ENCODE results near the gene PUM1. TPM values are rescaled to one million over a fixed set of nuclear protein-coding genes. Genes with fewer than 3 reads are reported as not detected.

Gene PUM1
- total and polyA plus RNA-seq, 8 donors, result 12.9 to 126 (median 78.5) TPM

DNA sequence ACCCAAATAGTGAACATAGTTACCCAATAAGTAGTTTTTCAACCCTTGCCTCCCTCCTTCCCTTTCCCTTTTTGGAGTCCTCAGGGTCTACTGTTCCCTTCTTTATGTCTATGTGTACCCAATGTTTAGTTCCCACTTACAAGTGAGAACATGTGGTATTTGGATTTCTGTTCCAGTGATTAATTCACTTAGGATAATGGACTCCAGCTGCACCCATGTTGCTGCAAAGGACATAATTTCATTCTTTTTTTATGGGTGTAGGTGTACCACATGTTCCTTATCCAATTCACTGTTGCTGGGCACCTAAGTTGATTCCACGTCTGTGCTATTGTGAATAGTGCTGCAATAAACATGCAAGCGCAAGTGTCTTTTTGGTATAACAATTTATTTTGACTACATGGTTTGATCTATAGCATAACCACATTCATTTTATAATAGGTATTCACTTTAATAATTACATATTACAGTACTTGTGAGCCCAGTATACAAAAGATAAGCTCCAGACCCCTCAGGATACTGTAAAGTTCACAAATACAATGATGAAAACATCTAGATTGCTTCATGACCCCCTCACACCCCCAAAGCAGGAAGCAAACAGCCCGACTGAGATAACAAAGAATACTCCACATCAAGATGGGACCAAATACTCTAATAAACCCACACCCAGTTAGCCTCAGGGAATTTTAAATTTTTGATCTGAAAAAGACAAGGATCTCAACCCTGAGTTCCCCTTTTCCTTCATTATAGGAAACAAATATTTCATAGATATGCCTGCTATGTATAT lies 45.3 kb downstream of the PUM1 start:
- intact Hi-C loops (cut with DNase I; ENCODE audit: low total_unique reads), result no loop called here
- Histone ChIP-seq H3K4me1 (peaks cover 21 to 90% (median 58%) of the 10 kb centered on the region in 4 donors), H3K27me3 (no peaks in the 10 kb centered on the region), H3K4me3 (no peak overlapping the region), H3K27ac (no peak overlapping the region), H3K36me3 (peaks cover 0 to 21% (median 12%) of the 10 kb centered on the region in 4 donors), H3K9me3 (no peaks in the 10 kb centered on the region)
- TF ChIP-seq, protein P1, sequence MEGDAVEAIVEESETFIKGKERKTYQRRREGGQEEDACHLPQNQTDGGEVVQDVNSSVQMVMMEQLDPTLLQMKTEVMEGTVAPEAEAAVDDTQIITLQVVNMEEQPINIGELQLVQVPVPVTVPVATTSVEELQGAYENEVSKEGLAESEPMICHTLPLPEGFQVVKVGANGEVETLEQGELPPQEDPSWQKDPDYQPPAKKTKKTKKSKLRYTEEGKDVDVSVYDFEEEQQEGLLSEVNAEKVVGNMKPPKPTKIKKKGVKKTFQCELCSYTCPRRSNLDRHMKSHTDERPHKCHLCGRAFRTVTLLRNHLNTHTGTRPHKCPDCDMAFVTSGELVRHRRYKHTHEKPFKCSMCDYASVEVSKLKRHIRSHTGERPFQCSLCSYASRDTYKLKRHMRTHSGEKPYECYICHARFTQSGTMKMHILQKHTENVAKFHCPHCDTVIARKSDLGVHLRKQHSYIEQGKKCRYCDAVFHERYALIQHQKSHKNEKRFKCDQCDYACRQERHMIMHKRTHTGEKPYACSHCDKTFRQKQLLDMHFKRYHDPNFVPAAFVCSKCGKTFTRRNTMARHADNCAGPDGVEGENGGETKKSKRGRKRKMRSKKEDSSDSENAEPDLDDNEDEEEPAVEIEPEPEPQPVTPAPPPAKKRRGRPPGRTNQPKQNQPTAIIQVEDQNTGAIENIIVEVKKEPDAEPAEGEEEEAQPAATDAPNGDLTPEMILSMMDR (IDR thresholded peaks at IDR 0.05), result no peak
- TF ChIP-seq POLR2A (IDR thresholded peaks at IDR 0.05), result no peak
- no peak for TF ChIP-seq EP300 (IDR thresholded peaks at IDR 0.05)
- no peak for TF ChIP-seq POLR2AphosphoS5 (IDR thresholded peaks at IDR 0.05)
- 43 to 50% (median 48%) methylated on average over 3 of the region's 3 CpGs for whole genome bisulfite sequencing, 5 donors
- peak in 1 of 2 donors; percentile 47 for DNase-seq

DNA sequence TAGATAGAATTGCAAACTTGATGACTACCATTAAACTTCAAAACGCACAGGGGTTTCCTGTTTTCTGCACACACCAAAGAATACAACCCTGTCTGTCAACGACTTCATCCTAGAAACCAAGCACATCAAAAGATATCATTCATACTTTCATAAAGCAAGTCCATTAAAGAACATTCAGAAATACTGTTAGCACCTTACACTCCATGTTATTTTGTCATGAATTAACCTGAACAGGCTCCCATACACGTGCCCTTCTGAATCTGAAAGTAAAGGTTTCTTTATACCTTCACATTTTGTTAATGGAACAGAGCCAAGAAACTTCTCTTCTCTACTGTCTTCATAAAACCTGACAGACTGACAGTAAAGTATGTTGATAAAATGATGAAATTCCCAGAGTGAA lies 46.1 kb downstream of the PUM1 start:
- H3K4me3 ChIP-seq, result no peak overlapping the region
- H3K9me3 ChIP-seq, result no peaks in the 10 kb centered on the region
- H3K27me3 ChIP-seq, result no peaks in the 10 kb centered on the region
- peaks cover 0 to 21% (median 14%) of the 10 kb centered on the region in 4 donors for H3K36me3 ChIP-seq
- intact Hi-C loops (cut with DNase I; ENCODE audit: low total_unique reads), result no loop called here
- no peak overlapping the region for H3K27ac ChIP-seq
- DNase-seq, result no peak
- peaks cover 13 to 90% (median 56%) of the 10 kb centered on the region in 4 donors for H3K4me1 ChIP-seq
- 55 to 66% (median 58%) methylated on average over 3 of the region's 3 CpGs for WGBS, 5 donors
- TF ChIP-seq, protein P1 (IDR thresholded peaks at IDR 0.05), result no peak
- TF ChIP-seq POLR2A (IDR thresholded peaks at IDR 0.05), result no peak
- TF ChIP-seq POLR2AphosphoS5 (IDR thresholded peaks at IDR 0.05), result no peak
- TF ChIP-seq EP300 (IDR thresholded peaks at IDR 0.05), result no peak

DNA sequence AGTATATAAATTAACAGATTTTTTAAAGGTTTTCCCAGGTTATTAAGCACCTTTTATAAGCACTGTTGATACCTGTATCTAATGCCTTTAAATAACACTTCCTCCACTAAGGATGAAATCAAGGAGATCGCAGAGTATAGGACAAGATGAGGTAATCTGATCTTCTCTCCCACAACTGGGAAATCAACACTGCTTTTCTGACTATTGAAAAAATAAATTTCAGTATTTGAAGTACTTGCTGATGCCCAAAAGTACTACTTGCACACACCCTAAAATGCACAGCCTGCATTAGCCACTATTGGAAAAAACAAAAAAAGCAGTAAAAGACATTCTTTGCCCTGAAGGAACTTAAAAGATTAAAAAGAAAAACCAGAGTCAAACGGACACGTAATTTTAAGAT lies 48.6 kb downstream of the PUM1 start:
- no peak overlapping the region for H3K27ac ChIP-seq
- intact Hi-C loops (cut with DNase I; ENCODE audit: low total_unique reads), result no loop called here
- no peak overlapping the region for H3K4me3 ChIP-seq
- DNase-seq, result no peak
- H3K27me3 ChIP-seq, result no peaks in the 10 kb centered on the region
- peaks cover 0 to 20% (median 2%) of the 10 kb centered on the region in 4 donors for H3K36me3 ChIP-seq
- no peaks in the 10 kb centered on the region for H3K9me3 ChIP-seq
- WGBS, 5 donors, result 33 to 49% (median 41%) methylated on average over 3 of the region's 3 CpGs
- TF ChIP-seq EP300 (IDR thresholded peaks at IDR 0.05), result no peak
- TF ChIP-seq POLR2AphosphoS5 (IDR thresholded peaks at IDR 0.05), result no peak
- no peak for TF ChIP-seq POLR2A (IDR thresholded peaks at IDR 0.05)
- TF ChIP-seq, protein P1 (IDR thresholded peaks at IDR 0.05), result no peak
- H3K4me1 ChIP-seq, result peaks cover 16 to 92% (median 54%) of the 10 kb centered on the region in 4 donors

DNA sequence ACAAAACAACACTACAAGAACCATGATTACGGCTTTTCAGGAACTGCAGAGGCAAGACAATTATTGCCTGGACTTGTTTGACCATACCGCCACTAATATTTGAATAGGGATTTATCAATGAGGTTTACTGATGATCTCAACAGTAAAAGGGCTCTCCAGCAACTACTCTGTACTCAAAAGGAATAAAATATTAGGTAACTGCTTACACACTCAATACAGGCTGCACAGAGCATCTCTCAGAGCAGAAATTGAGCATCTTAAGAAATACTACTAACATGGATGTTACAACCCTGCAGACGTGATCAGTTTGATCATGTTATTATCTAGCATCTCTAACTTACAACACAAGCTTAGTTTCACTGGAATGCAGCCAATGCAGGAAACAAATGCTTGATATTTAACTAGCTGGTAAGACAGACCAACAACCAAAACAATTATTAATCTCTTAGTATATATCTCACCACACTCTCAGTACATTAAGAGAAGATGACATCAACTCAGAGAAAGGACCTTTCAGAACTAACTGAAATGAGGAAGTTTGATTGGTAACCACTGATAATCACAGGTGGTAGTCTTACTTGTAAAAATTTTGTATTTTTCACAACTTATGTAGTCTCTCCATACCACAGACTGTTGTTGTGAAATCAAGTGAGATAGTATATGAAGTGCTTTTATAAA lies 52.2 kb downstream of the PUM1 start:
- WGBS, 5 donors, result 27 to 56% (median 38%) methylated on average over 3 of the region's 3 CpGs
- TF ChIP-seq, protein P1 (IDR thresholded peaks at IDR 0.05), result no peak
- TF ChIP-seq POLR2AphosphoS5 (IDR thresholded peaks at IDR 0.05) (no peak), POLR2A (IDR thresholded peaks at IDR 0.05) (no peak), EP300 (IDR thresholded peaks at IDR 0.05) (no peak)

More for the DNA sequence above, 52.2 kb downstream of the PUM1 start:
- no peak overlapping the region for H3K4me3 ChIP-seq
- intact Hi-C loops (cut with DNase I; ENCODE audit: low total_unique reads), result no loop called here
- H3K4me1 ChIP-seq, result peaks cover 18 to 91% (median 59%) of the 10 kb centered on the region in 4 donors
- no peaks in the 10 kb centered on the region for H3K9me3 ChIP-seq
- H3K36me3 ChIP-seq, result peaks cover 0 to 11% (median 0%) of the 10 kb centered on the region in 4 donors
- DNase-seq, result no peak
- H3K27ac ChIP-seq, result no peak overlapping the region
- H3K27me3 ChIP-seq, result no peaks in the 10 kb centered on the region
